ENCODE measurements around the gene SLC25A3.
A peak's percentile ranks its signal among the peaks of the same experiment; 100 is the strongest.
"Not testable (repeated sequence)": the region's sequence is repeated elsewhere in the genome, so short reads cannot be mapped to it uniquely, and the experiment has no call there.

The SLC25A3 gene

DNA sequence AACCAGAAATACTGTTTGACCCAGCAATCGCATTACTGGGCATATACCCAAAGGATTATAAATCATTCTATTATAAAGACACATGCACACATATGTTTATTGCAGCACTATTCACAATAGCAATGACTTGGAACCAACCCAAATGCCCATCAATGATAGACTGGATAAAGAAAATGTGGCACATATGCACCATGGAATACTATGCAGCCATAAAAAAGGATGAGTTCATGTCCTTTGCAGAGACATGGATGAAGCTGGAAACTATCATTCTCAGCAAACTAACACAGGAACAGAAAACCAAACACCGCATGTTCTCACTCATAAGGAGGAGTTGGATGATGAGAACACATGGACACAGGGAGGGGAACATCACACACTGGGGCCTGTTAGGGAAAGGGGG, 16.7 kb upstream of the SLC25A3 start:
- H3K27me3 ChIP-seq (replicated peaks; ENCODE audit: control insufficient read depth, insufficient read depth, low read length); DNase-seq (ENCODE audit: low read depth); H3K9ac ChIP-seq (ENCODE audit: low read length); H3K36me3 ChIP-seq (ENCODE audit: control insufficient read depth, insufficient read depth, low read length, severe bottlenecking); H3K4me1 ChIP-seq (ENCODE audit: control insufficient read depth, insufficient read depth, low read length); H3K4me3 ChIP-seq (ENCODE audit: low read length); H3K9me3 ChIP-seq (ENCODE audit: control insufficient read depth, low read length): not testable (repeated sequence)

DNA sequence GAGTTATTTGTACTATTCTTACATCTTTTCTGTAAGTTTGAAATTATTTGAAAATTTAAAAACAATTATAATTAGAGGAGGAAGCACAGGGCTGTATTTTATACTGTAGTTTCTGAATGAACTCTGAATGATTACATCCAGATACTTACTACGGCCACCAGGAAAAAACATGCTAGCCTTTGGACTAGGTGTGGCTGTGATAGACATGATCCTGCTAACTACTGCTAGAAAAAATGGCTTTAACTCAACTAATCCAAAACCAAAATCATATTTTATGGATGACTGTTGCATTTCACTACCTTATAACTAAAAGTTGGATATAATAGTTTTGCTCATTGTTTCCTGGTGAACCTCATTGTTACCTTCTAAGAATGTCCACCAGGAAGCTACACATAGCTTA, 15.1 kb upstream of the SLC25A3 start:
- Histone ChIP-seq H3K36me3 (ENCODE audit: control insufficient read depth, insufficient read depth, low read length, severe bottlenecking) (no peaks in the 10 kb centered on the region), H3K27me3 (replicated peaks; ENCODE audit: control insufficient read depth, insufficient read depth, low read length) (no peaks in the 10 kb centered on the region), H3K4me3 (ENCODE audit: low read length) (no peak overlapping the region), H3K4me1 (ENCODE audit: control insufficient read depth, insufficient read depth, low read length) (no peaks in the 10 kb centered on the region), H3K9ac (ENCODE audit: low read length) (no peak overlapping the region), H3K9me3 (ENCODE audit: control insufficient read depth, low read length) (no peaks in the 10 kb centered on the region)
- DNase-seq (ENCODE audit: low read depth), result no peak

DNA sequence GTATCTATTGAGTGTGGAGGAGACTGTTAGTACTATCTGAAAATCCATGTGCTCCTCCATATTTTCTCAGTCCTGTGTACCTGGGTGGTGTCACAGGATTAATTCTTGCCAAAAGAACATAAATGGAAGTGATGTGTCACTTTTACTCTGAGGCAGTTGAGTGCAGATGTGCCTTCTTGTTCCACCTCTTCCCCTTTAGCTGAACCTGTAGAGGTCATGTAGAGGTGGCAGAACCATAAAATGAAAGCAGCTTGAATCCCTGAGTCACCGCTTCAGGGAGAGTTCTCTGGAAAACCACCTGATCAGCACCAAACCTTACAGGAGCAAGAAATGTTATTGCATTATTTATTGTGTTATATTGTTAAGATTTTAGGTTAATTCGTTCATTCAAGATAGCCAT, 14.7 kb upstream of the SLC25A3 start:
- Histone ChIP-seq H3K4me1 (ENCODE audit: control insufficient read depth, insufficient read depth, low read length) (no peaks in the 10 kb centered on the region), H3K36me3 (ENCODE audit: control insufficient read depth, insufficient read depth, low read length, severe bottlenecking) (no peaks in the 10 kb centered on the region), H3K9ac (ENCODE audit: low read length) (no peak overlapping the region), H3K27me3 (replicated peaks; ENCODE audit: control insufficient read depth, insufficient read depth, low read length) (no peaks in the 10 kb centered on the region), H3K9me3 (ENCODE audit: control insufficient read depth, low read length) (no peaks in the 10 kb centered on the region), H3K4me3 (ENCODE audit: low read length) (no peak overlapping the region)
- DNase-seq (ENCODE audit: low read depth), result no peak

DNA sequence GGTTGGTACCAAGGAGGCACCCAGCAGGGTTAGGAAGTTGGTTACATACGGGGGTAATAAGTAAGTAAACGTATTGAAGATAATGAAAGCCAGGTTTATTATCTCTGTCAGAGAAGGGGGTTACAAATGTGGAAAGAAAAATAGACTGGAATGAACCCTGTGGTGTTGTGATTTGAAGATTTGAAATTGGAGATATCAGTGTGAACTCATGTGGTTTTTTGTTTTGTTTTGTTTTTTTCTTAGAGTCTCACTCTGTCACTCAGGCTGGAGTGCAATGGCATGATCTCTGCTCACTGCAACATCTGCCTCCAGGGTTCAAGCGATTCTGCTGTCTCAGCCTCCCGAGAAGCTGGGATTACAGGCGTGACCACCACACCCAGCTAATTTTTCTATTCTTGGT, 14.1 kb upstream of the SLC25A3 start:
- no peak for DNase-seq (ENCODE audit: low read depth)
- no peaks in the 10 kb centered on the region for H3K4me1 ChIP-seq (ENCODE audit: control insufficient read depth, insufficient read depth, low read length)

DNA sequence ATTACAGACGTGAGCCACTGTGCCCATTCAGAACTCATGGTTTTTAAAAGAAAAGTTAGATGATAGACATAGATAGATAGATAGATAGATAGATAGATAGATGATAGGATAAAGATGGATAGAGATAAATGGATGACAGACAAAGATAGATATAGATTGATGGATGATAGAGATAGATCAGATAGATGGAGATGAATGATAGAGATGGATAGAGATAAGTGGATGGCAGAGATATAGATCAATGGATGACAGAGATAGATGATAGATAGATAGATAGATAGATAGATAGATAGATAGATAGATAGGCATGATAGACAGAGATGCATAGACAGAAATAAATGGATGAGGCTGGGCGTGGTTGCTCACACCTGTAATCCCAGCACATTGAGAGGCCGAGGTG, 13.7 kb upstream of the SLC25A3 start:
- Histone ChIP-seq H3K9ac (ENCODE audit: low read length) (no peak overlapping the region), H3K9me3 (ENCODE audit: control insufficient read depth, low read length) (no peaks in the 10 kb centered on the region), H3K27me3 (replicated peaks; ENCODE audit: control insufficient read depth, insufficient read depth, low read length) (no peaks in the 10 kb centered on the region), H3K36me3 (ENCODE audit: control insufficient read depth, insufficient read depth, low read length, severe bottlenecking) (no peaks in the 10 kb centered on the region), H3K4me1 (ENCODE audit: control insufficient read depth, insufficient read depth, low read length) (no peaks in the 10 kb centered on the region), H3K4me3 (ENCODE audit: low read length) (no peak overlapping the region)
- no peak for DNase-seq (ENCODE audit: low read depth)

More for the DNA sequence above, 14.1 kb upstream of the SLC25A3 start:
- Histone ChIP-seq H3K36me3 (ENCODE audit: control insufficient read depth, insufficient read depth, low read length, severe bottlenecking) (no peaks in the 10 kb centered on the region), H3K4me3 (ENCODE audit: low read length) (no peak overlapping the region), H3K9ac (ENCODE audit: low read length) (no peak overlapping the region), H3K27me3 (replicated peaks; ENCODE audit: control insufficient read depth, insufficient read depth, low read length) (no peaks in the 10 kb centered on the region), H3K9me3 (ENCODE audit: control insufficient read depth, low read length) (no peaks in the 10 kb centered on the region)

DNA sequence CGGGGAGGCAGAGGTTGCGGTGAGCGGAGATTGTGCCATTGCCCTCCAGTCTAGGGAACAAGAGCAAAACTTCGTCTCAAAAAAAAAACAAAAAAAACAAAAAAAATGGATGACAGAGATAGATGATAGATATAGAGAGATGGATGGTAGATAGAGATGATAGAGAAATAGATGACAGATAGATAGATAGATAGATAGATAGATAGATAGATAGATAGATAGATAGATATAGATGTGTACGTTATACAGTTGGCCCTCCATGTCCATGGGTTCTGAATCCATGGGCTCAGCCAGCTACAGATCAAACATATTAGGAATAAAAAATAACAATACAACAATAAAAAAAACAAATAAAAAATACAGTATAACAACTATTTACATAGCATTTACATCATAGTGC, 12.8 kb upstream of the SLC25A3 start:
- Histone ChIP-seq H3K4me1 (ENCODE audit: control insufficient read depth, insufficient read depth, low read length) (no peaks in the 10 kb centered on the region), H3K27me3 (replicated peaks; ENCODE audit: control insufficient read depth, insufficient read depth, low read length) (no peaks in the 10 kb centered on the region), H3K36me3 (ENCODE audit: control insufficient read depth, insufficient read depth, low read length, severe bottlenecking) (no peaks in the 10 kb centered on the region), H3K4me3 (ENCODE audit: low read length) (no peak overlapping the region), H3K9me3 (ENCODE audit: control insufficient read depth, low read length) (no peaks in the 10 kb centered on the region), H3K9ac (ENCODE audit: low read length) (no peak overlapping the region)
- no peak for DNase-seq (ENCODE audit: low read depth)

DNA sequence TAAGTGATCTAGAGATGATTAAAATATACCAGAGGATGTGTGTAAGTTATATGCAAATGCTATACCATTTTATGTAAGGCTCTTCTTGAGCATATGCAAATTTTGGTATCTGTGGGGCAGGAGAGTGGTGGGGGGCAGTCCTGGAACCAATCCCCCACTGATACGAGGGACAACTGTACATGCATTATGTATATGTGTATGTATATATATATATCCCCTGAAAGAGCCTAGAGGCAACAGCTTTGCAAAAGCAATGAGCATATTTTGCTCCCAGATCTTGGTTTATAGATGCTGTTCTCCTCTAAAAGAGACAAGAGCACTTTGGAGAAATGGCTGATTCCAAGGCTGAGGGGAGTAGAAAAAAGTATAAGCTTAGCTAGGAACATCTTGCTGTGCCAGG, 12.4 kb upstream of the SLC25A3 start:
- no peaks in the 10 kb centered on the region for H3K27me3 ChIP-seq (replicated peaks; ENCODE audit: control insufficient read depth, insufficient read depth, low read length)
- no peak overlapping the region for H3K9ac ChIP-seq (ENCODE audit: low read length)
- no peaks in the 10 kb centered on the region for H3K4me1 ChIP-seq (ENCODE audit: control insufficient read depth, insufficient read depth, low read length)
- H3K36me3 ChIP-seq (ENCODE audit: control insufficient read depth, insufficient read depth, low read length, severe bottlenecking), result no peaks in the 10 kb centered on the region
- no peak for DNase-seq (ENCODE audit: low read depth)
- H3K9me3 ChIP-seq (ENCODE audit: control insufficient read depth, low read length), result no peaks in the 10 kb centered on the region
- no peak overlapping the region for H3K4me3 ChIP-seq (ENCODE audit: low read length)

DNA sequence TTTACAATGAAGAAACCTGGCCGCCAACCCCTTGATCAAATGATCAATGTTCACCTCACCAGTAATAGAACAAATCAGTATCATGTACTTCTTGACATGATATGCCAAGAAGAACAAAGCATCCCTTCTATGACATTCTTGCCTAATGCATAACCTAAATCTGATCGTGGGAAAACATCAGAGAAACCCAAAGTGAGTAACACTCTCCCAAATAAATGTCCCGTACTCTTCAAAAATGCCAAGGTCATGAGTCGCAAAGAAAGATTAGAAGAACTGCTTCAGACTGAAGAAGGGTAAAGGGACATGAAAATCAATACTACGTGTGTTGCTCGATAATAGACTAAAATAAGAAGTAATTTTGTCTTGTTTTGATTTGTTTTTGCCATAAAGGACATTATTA, 11.4 kb upstream of the SLC25A3 start:
- H3K9ac ChIP-seq (ENCODE audit: low read length), result no peak overlapping the region
- H3K4me3 ChIP-seq (ENCODE audit: low read length), result no peak overlapping the region
- H3K4me1 ChIP-seq (ENCODE audit: control insufficient read depth, insufficient read depth, low read length), result no peaks in the 10 kb centered on the region
- no peaks in the 10 kb centered on the region for H3K36me3 ChIP-seq (ENCODE audit: control insufficient read depth, insufficient read depth, low read length, severe bottlenecking)
- no peaks in the 10 kb centered on the region for H3K27me3 ChIP-seq (replicated peaks; ENCODE audit: control insufficient read depth, insufficient read depth, low read length)
- no peaks in the 10 kb centered on the region for H3K9me3 ChIP-seq (ENCODE audit: control insufficient read depth, low read length)
- peak; percentile 18 for DNase-seq (ENCODE audit: low read depth)

DNA sequence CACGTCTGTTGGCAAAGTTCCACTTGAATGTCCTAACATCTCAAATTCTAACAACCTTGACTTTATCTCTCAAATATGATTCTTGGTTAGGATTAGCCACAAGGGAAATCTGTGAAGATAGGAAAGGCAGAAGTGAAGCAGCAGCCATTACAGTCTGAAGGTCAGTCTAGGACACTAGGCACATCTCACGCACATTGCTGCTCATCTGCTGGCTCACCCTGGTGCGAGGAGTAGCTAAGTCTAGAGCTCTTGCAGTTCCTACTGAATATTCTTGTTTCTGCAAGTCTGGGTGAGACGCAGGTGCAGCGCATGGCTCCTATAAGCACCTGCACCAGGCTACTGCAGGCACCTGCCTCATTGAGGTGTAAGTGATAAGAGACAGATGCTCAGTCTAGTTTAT, 6.4 kb upstream of the SLC25A3 start:
- Histone ChIP-seq H3K27me3 (replicated peaks; ENCODE audit: control insufficient read depth, insufficient read depth, low read length) (no peaks in the 10 kb centered on the region), H3K4me3 (ENCODE audit: low read length) (no peak overlapping the region), H3K36me3 (ENCODE audit: control insufficient read depth, insufficient read depth, low read length, severe bottlenecking) (no peaks in the 10 kb centered on the region), H3K4me1 (ENCODE audit: control insufficient read depth, insufficient read depth, low read length) (no peaks in the 10 kb centered on the region), H3K9ac (ENCODE audit: low read length) (no peak overlapping the region), H3K9me3 (ENCODE audit: control insufficient read depth, low read length) (no peaks in the 10 kb centered on the region)
- no peak for DNase-seq (ENCODE audit: low read depth)

DNA sequence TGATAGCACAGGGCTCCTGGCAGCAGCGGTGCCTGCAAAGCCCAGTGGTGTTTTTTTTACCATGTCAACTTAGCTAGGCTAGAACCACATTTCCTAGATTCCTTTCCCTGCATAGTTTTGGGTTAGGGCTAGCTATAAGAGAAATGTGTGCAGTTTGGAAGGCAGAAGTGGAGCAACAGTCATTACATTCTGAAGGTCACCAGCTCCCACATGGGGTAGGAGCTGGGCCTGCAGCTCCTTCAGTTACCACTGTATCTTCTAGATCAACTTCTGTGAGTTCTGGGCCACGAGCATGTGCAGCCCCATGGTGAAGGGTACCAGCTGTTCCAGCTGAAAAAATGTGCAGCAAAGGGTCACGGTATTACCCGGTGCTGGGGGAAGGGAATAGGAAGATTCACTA, 2.3 kb upstream of the SLC25A3 start:
- peak; percentile 53 for DNase-seq (ENCODE audit: low read depth)
- Histone ChIP-seq H3K36me3 (ENCODE audit: control insufficient read depth, insufficient read depth, low read length, severe bottlenecking) (peaks cover 9% of the 10 kb centered on the region), H3K9ac (ENCODE audit: low read length) (no peak overlapping the region), H3K4me1 (ENCODE audit: control insufficient read depth, insufficient read depth, low read length) (peaks cover 4% of the 10 kb centered on the region), H3K9me3 (ENCODE audit: control insufficient read depth, low read length) (no peaks in the 10 kb centered on the region), H3K27me3 (replicated peaks; ENCODE audit: control insufficient read depth, insufficient read depth, low read length) (no peaks in the 10 kb centered on the region), H3K4me3 (ENCODE audit: low read length) (no peak overlapping the region)

DNA sequence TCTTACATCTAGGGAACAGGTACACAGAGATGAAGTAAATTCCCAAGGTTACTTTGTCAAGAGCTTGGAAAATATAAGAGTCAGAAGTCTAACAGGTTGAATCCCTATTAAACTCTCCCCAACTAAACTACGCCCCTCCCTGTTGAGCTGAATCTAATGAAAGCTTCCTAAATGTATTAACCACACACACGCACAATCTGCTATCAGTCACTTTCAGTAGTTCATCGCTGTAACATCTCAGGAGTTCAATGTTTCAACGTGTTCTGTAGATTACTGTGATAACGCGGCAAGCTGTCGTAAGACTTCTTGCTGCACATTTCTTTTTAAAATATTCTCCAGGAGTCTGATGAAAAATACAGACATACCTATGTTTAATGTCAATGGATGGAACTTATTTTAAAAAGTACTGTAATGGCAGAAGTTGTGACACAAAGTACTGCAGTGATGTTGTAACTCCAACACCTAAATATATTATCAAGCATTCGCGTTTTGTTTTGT, 612 bp upstream of the SLC25A3 start:
- no peak for DNase-seq (ENCODE audit: low read depth)
- H3K9ac ChIP-seq (ENCODE audit: low read length), result peak overlapping the region; percentile 99
- H3K4me1 ChIP-seq (ENCODE audit: control insufficient read depth, insufficient read depth, low read length), result peaks cover 10% of the 10 kb centered on the region
- peaks cover 26% of the 10 kb centered on the region for H3K36me3 ChIP-seq (ENCODE audit: control insufficient read depth, insufficient read depth, low read length, severe bottlenecking)
- H3K27me3 ChIP-seq (replicated peaks; ENCODE audit: control insufficient read depth, insufficient read depth, low read length), result no peaks in the 10 kb centered on the region
- H3K9me3 ChIP-seq (ENCODE audit: control insufficient read depth, low read length), result no peaks in the 10 kb centered on the region
- H3K4me3 ChIP-seq (ENCODE audit: low read length), result peak overlapping the region; percentile 96

DNA sequence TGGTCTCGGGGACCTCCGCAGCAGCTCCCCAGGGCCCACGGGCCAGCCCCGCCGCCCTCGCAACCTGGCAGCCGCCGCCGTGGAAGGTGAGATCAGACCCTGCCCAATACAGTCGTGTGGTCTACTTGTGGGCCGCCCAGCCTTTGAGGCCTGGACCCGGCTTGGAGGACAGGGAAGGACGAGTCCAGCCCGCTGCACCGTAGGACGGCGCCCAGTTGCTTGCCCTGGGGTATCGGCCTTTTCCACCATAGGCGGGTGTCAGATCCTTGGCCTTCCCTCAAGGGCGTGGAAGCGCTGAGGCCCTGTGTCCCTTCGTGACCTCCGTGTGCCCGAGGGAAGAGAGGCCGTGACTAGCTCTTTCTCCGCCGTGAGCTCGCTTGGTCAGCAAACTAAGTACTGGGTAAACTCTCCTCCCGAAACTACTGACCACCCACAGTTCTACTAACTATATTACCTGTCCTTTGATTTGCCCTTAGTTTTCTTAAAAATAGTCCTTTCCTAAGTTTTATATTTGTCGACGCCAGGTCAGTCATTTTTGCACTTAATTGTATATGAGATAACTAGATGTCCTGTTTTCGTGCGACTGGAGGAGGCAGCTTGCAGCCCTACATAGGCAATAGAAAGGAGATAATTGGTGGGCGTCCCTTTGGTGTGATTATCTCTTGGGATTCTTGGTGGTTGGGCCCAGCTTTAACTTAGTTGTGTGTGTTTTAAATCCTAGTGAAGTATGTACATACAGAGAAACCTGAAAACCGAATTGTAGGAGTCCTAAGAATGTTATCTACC, 757 bp downstream of the SLC25A3 start:
- Histone ChIP-seq H3K9ac (ENCODE audit: low read length) (peak overlapping the region; percentile 99), H3K4me1 (ENCODE audit: control insufficient read depth, insufficient read depth, low read length) (peaks cover 10% of the 10 kb centered on the region), H3K27me3 (replicated peaks; ENCODE audit: control insufficient read depth, insufficient read depth, low read length) (no peaks in the 10 kb centered on the region), H3K36me3 (ENCODE audit: control insufficient read depth, insufficient read depth, low read length, severe bottlenecking) (peaks cover 39% of the 10 kb centered on the region), H3K9me3 (ENCODE audit: control insufficient read depth, low read length) (no peaks in the 10 kb centered on the region), H3K4me3 (ENCODE audit: low read length) (peak overlapping the region; percentile 96)
- peak; percentile 63 for DNase-seq (ENCODE audit: low read depth)
